Neuronal stem cell (in vitro differentiated cells): ENCODE data around the gene SCAMP1.

Source experiments
- DNase-seq: peaks from one replicate; pipeline ENCODE4 v3.0.0-alpha.2; 2013; ENCODE audit warnings: low spot score
- H2AFZ ChIP-seq: one replicate; pipeline ENCODE4 v1.6.1; 2013; ENCODE audit warnings: mild to moderate bottlenecking, low read length, inconsistent platforms
- H2AK5ac ChIP-seq: 2 replicates; pipeline ENCODE4 v1.6.1; 2013; ENCODE audit warnings: low read depth, mild to moderate bottlenecking, inconsistent platforms, low read length, moderate library complexity, mixed read lengths
- H2BK120ac ChIP-seq: 2 replicates; pipeline ENCODE4 v1.6.1; 2013; ENCODE audit warnings: low read depth, mild to moderate bottlenecking, inconsistent platforms, low read length, moderate library complexity, mixed read lengths
- H2BK12ac ChIP-seq: one replicate; pipeline ENCODE4 v1.6.1; 2013; ENCODE audit warnings: low read length, inconsistent platforms
- H2BK15ac ChIP-seq: 2 replicates; pipeline ENCODE4 v1.6.1; 2013; ENCODE audit warnings: mild to moderate bottlenecking, low read length, inconsistent platforms, mixed read lengths
- H2BK5ac ChIP-seq: one replicate; pipeline ENCODE4 v1.6.1; 2013; ENCODE audit warnings: inconsistent platforms, mild to moderate bottlenecking, low read length, moderate library complexity
- H3K14ac ChIP-seq: one replicate; pipeline ENCODE4 v1.6.1; 2013; ENCODE audit warnings: low read length, inconsistent platforms
- H3K18ac ChIP-seq: 2 replicates; pipeline ENCODE4 v1.6.1; 2013; ENCODE audit warnings: low read length, inconsistent platforms
- H3K23ac ChIP-seq: 2 replicates; pipeline ENCODE4 v1.6.1; 2013; ENCODE audit warnings: low read depth, mild to moderate bottlenecking, mixed read lengths, low read length, inconsistent platforms; ENCODE audit not compliant: poor library complexity
- H3K27ac ChIP-seq: replicated peaks from 3 replicates; pipeline ENCODE4 v1.5.1; 2013; ENCODE audit warnings: low read length, inconsistent platforms
- H3K27me3 ChIP-seq, 3 experiments: 2 replicates each; pipeline ENCODE4 v1.6.1; 2013; ENCODE audit warnings: low read length in 3 of 3, mild to moderate bottlenecking in 2 of 3, inconsistent platforms in 1 of 3, low read depth in 1 of 3, mixed read lengths in 1 of 3, moderate library complexity in 1 of 3; ENCODE audit not compliant: control insufficient read depth in 3 of 3, insufficient read depth in 3 of 3
- H3K36me3 ChIP-seq, 2 donors: replicated peaks in 1 of 2; 2 replicates each; pipeline ENCODE4 v1.6.1; 2013; ENCODE audit warnings: low read length in 2 of 2; ENCODE audit not compliant: control insufficient read depth in 2 of 2, insufficient read depth in 2 of 2
- H3K4ac ChIP-seq: 2 replicates; pipeline ENCODE4 v1.6.1; 2013; ENCODE audit warnings: inconsistent platforms, mild to moderate bottlenecking, low read length, moderate library complexity
- H3K4me1 ChIP-seq, 2 donors: 1 replicate in 1 of 2; 2 replicates in 1 of 2; pipeline ENCODE4 v1.6.1; 2013; ENCODE audit warnings: low read length in 2 of 2, low read depth in 1 of 2; ENCODE audit not compliant: control insufficient read depth in 2 of 2, insufficient read depth in 1 of 2
- H3K4me2 ChIP-seq: one replicate; pipeline ENCODE4 v1.6.1; 2013; ENCODE audit warnings: mild to moderate bottlenecking, low read length, inconsistent platforms; ENCODE audit not compliant: insufficient read depth, poor library complexity, severe bottlenecking
- H3K4me3 ChIP-seq, 2 donors: 2 replicates each; pipeline ENCODE4 v1.5.1; 2013; ENCODE audit warnings: low read length in 2 of 2, mild to moderate bottlenecking in 2 of 2, inconsistent platforms in 1 of 2, moderate library complexity in 1 of 2
- H3K79me1 ChIP-seq: one replicate; pipeline ENCODE4 v1.6.1; 2013; ENCODE audit warnings: low read depth, mild to moderate bottlenecking, inconsistent platforms, low read length, moderate library complexity
- H3K9ac ChIP-seq: one replicate; pipeline ENCODE4 v1.6.1; 2013; ENCODE audit warnings: mild to moderate bottlenecking, low read depth, low read length, inconsistent platforms; ENCODE audit not compliant: poor library complexity
- H3K9me3 ChIP-seq, 2 donors: replicated peaks in 1 of 2; 2 replicates each; pipeline versions ENCODE3 to v1.6.1; 2013; ENCODE audit warnings: low read length in 2 of 2, mild to moderate bottlenecking in 2 of 2, inconsistent platforms in 1 of 2, low read depth in 1 of 2, mixed read lengths in 1 of 2, moderate library complexity in 1 of 2; ENCODE audit not compliant: control insufficient read depth in 2 of 2, insufficient read depth in 1 of 2
- H4K8ac ChIP-seq: one replicate; pipeline ENCODE4 v1.6.1; 2013; ENCODE audit warnings: low read depth, mild to moderate bottlenecking, inconsistent platforms, low read length, moderate library complexity
- H4K91ac ChIP-seq: one replicate; pipeline ENCODE4 v1.6.1; 2013; ENCODE audit warnings: low read length, low read depth, mild to moderate bottlenecking, inconsistent platforms; ENCODE audit not compliant: poor library complexity
- WGBS, 2 donors: extraction: QIAGEN DNeasy Blood & Tissue Kit; methylation state at CpG; one replicate each; pipeline ENCODE4 v1.1.7; 2013; ENCODE audit warnings: missing lambda C conversion rate in 2 of 2, mixed read lengths in 1 of 2; ENCODE audit not compliant: insufficient read length in 2 of 2, insufficient replicate concordance in 1 of 2; ENCODE audit errors: extremely low coverage in 2 of 2; 5-methylcytosine and 5-hydroxymethylcytosine counted together

SCAMP1 gene

DNA sequence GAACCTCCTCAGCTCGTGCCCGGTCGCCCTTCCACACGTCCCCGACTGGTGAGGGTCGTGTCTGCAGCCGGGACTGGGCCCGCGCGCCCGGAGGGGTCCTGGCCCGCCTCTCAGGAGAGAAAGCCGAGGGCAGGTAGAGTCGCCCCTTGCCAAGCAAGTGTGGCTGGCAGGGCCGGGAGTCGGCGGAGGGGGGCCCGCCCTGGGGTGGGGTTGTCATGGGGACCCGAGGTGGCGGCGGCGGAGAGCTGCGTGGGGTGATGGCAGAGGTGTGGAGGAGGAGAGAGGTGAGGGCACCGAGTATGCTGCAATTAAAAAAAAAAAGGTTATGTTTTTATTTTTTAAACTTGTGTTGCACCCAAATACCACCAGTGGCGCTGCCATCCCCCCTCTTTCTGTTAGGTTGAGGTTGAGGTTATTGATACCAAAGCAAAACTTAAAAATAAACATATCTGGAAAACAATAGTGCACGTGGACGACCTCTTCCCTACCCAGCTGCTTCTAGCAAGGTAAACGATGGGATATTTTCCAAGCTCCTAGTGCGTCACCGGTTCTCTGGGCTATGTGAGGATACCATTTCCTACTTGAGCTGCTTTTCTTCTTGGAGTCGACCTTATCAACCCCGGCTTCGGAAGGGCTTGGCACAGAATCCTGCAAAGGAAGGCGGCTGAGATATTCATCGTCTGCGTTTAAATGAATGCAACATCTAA is 660 bp downstream of the SCAMP1 start:
- Histone ChIP-seq H3K27me3 (no peaks in the 10 kb centered on the region), H3K9ac (peak overlapping the region; percentile 93), H3K27ac (peak overlapping the region; percentile 66), H3K4me2 (peak overlapping the region; percentile 77), H4K91ac (no peak overlapping the region), H2AFZ (peak overlapping the region; percentile 94), H2AK5ac (peak overlapping the region; percentile 90), H3K4me1 (peaks cover 0 to 5% of the 10 kb centered on the region in 2 donors), H2BK12ac (no peak overlapping the region), H3K4ac (no peak overlapping the region), H4K8ac (no peak overlapping the region), H3K79me1 (peaks cover 3% of the 10 kb centered on the region), H2BK15ac (peak overlapping the region; percentile 100), H2BK5ac (peak overlapping the region; percentile 97), H3K14ac (peak overlapping the region; percentile 98), H3K4me3 (peak overlapping the region; percentile 71 to 97), H3K9me3 (no peaks in the 10 kb centered on the region), H3K18ac (peak overlapping the region; percentile 98), H3K36me3 (peaks cover 0 to 13% of the 10 kb centered on the region in 2 donors), H3K23ac (peak overlapping the region; percentile 99), H2BK120ac (peak overlapping the region; percentile 94)
- DNase-seq: no peak
- WGBS, 2 donors: no CpG with 5 or more reads among the region's 36 CpGs

DNA sequence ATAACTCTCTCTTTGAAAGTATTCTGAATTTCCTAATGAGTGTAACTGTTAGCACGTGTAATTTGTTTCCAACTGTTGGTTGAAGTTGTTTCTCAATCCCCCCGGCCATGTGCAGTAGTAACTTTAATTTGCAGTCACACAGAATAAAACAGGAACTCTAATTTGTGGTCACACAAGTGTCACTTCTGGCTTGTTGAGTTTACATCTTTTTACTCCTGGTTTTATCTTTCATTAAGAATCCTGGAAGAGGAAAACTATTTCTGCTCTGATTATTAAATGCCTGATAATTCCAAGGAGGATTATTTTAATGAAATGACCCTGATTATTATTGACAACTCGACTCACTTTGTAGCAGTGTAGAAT is 1.2 kb downstream of the SCAMP1 start:
- Histone ChIP-seq H3K79me1 (peaks cover 3% of the 10 kb centered on the region), H2BK120ac (no peak overlapping the region), H3K4ac (no peak overlapping the region), H3K9ac (no peak overlapping the region), H4K91ac (no peak overlapping the region), H3K18ac (no peak overlapping the region), H2AFZ (peak overlapping the region; percentile 94), H3K23ac (no peak overlapping the region), H3K9me3 (peaks cover 0 to 3% of the 10 kb centered on the region in 2 donors), H2BK5ac (no peak overlapping the region), H4K8ac (no peak overlapping the region), H3K27me3 (no peaks in the 10 kb centered on the region), H3K4me1 (peaks cover 0 to 5% of the 10 kb centered on the region in 2 donors), H3K36me3 (peaks cover 0 to 13% of the 10 kb centered on the region in 2 donors), H2BK12ac (no peak overlapping the region), H3K27ac (no peak overlapping the region), H3K14ac (no peak overlapping the region), H3K4me2 (peak overlapping the region; percentile 77), H3K4me3 (peak overlapping the region; percentile 71 to 97), H2BK15ac (no peak overlapping the region), H2AK5ac (no peak overlapping the region)
- no peak for DNase-seq
- no CpG with 5 or more reads among the region's 3 CpGs for WGBS, 2 donors

DNA sequence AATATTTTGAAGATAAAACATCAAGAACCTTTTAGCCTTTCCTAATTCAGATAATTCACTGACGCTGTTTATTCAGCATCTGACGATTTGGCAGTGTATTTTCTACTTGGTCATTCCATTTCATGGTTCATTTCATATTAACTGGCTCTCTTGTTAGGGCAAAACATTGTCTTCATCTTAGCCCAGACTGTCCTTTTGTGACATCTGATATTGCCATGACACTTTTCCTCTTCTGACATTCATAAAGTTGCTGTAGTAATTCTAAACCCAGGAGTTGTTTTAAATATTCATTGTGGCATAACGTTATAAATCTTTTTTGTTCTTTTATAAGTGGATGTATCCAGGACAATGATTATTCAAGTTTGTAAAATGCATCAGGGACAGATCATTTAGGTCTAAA is 1.8 kb downstream of the SCAMP1 start:
- WGBS, 2 donors: no CpG with 5 or more reads among the region's 3 CpGs
- H2BK15ac ChIP-seq: no peak overlapping the region
- peaks cover 0 to 8% of the 10 kb centered on the region in 2 donors for H3K36me3 ChIP-seq
- no peak overlapping the region for H2BK5ac ChIP-seq
- H3K9me3 ChIP-seq: peaks cover 0 to 4% of the 10 kb centered on the region in 2 donors
- H3K27ac ChIP-seq: no peak overlapping the region
- H3K27me3 ChIP-seq: no peaks in the 10 kb centered on the region
- DNase-seq: no peak
- no peak overlapping the region for H3K18ac ChIP-seq
- peaks cover 3% of the 10 kb centered on the region for H3K79me1 ChIP-seq
- no peak overlapping the region for H2AK5ac ChIP-seq
- no peak overlapping the region for H2BK12ac ChIP-seq
- H3K4me1 ChIP-seq: peaks cover 0 to 5% of the 10 kb centered on the region in 2 donors
- no peak overlapping the region for H2BK120ac ChIP-seq
- no peak overlapping the region for H3K23ac ChIP-seq
- H4K91ac ChIP-seq: no peak overlapping the region
- no peak overlapping the region for H3K4me3 ChIP-seq
- H3K14ac ChIP-seq: no peak overlapping the region
- no peak overlapping the region for H3K4me2 ChIP-seq
- H2AFZ ChIP-seq: no peak overlapping the region
- H3K9ac ChIP-seq: no peak overlapping the region
- no peak overlapping the region for H3K4ac ChIP-seq
- H4K8ac ChIP-seq: no peak overlapping the region

DNA sequence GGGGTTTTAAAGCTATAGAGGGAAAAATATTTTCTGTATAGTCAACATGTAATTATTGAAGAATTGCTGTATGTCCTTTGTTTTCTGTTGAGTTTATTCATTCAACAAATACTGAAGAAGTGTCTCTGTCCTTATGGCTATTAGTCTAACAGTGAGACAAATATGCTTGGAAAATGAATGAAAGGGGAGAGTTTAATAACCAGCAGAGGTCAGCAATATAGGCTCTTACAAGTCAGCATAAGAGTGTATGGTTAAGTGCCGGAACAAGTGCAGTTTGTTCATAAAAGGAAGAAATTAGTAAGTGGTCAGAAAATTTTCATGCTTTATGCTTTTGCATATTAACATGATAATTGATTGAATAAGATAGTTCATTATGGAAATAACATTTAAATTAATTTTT is 3.6 kb downstream of the SCAMP1 start:
- Histone ChIP-seq H3K27me3 (no peaks in the 10 kb centered on the region), H3K36me3 (no peaks in the 10 kb centered on the region), H3K27ac (no peak overlapping the region), H4K91ac (no peak overlapping the region), H3K23ac (no peak overlapping the region), H3K4me3 (no peak overlapping the region), H3K4me1 (peaks cover 0 to 5% of the 10 kb centered on the region in 2 donors), H2BK5ac (no peak overlapping the region), H4K8ac (no peak overlapping the region), H3K4ac (no peak overlapping the region), H3K4me2 (no peak overlapping the region), H2AK5ac (no peak overlapping the region), H2BK120ac (no peak overlapping the region), H3K9ac (no peak overlapping the region), H3K14ac (no peak overlapping the region), H2AFZ (no peak overlapping the region), H3K9me3 (peaks cover 0 to 4% of the 10 kb centered on the region in 2 donors), H2BK12ac (no peak overlapping the region), H3K79me1 (peaks cover 3% of the 10 kb centered on the region), H3K18ac (no peak overlapping the region), H2BK15ac (no peak overlapping the region)
- WGBS, 2 donors: no CpG with 5 or more reads among the region's 1 CpG
- DNase-seq: no peak
